GM12878 (cell line): ENCODE results near the gene PERP. TPM values are rescaled to one million over a fixed set of nuclear protein-coding genes. Genes with fewer than 3 reads are reported as not detected.
"Not testable (repeated sequence)": the region's sequence is repeated elsewhere in the genome, so short reads cannot be mapped to it uniquely, and the experiment has no call there.

Experiments used
- ATAC-seq: fragments of 200-7000 bp; cut with Tn5 transposase; 3 replicates; pipeline ENCODE4 v1.9.1; 2020; ENCODE audit warnings: mild to moderate bottlenecking, moderate library complexity
- BruUV-seq: library from RNA; stranded (reverse); fragments of 400-500 nt; replicated peaks from 2 replicates; lab custom pipeline; 2021; lab: Mats Ljungman, UMichigan
- CTCF ChIA-PET: fragments of 300-600 bp; sonication (Branson Sonifier 250); formaldehyde crosslinking; extraction: SDS; loops from one replicate; lab custom pipeline; 2021; ENCODE audit warnings: inconsistent platforms; lab: Yijun Ruan, JAX
- POLR2A ChIA-PET: fragments of 350-600 bp; formaldehyde crosslinking; extraction: SDS; loops from one replicate; lab custom pipeline; 2021; ENCODE audit warnings: inconsistent platforms; lab: Charles Lee
- RAD21 ChIA-PET: fragments of 300-600 bp; sonication (Branson Sonifier 250); formaldehyde crosslinking; loops from one replicate; lab custom pipeline; 2023; ENCODE audit warnings: antibody characterized with exemption; ENCODE audit not compliant: unreplicated experiment; lab: Charles Lee
- SMC1A ChIA-PET: fragments of 300-600 bp; sonication (Branson Sonifier 250); formaldehyde crosslinking; loops from one replicate; lab custom pipeline; 2023; ENCODE audit not compliant: unreplicated experiment, uncharacterized antibody; lab: Charles Lee
- DNase-seq: peaks from one replicate; pipeline ENCODE4 v3.0.0-alpha.2; 2011; ENCODE audit warnings: low read depth, low spot score
- FAIRE-seq: peaks from 3 replicates; lab custom pipeline; 2011; peaks lifted over from hg19 to GRCh38; lab: Jason Lieb, UNC
- H2AFZ ChIP-seq: 2 replicates; pipeline ENCODE4 v1.6.0; 2011; ENCODE audit warnings: low read depth, low read length, control low read depth; ENCODE audit not compliant: control insufficient read depth
- H3K27ac ChIP-seq: 2 replicates; pipeline ENCODE4 v1.5.1; 2011; ENCODE audit warnings: control low read depth; ENCODE audit not compliant: control insufficient read depth, insufficient read depth
- H3K27me3 ChIP-seq, 2 experiments: replicated peaks in 1 of 2; 2 replicates each; pipeline versions ENCODE4 v1.6.0 to v1.6.1; 2011; ENCODE audit warnings: low read length in 1 of 2; ENCODE audit not compliant: control insufficient read depth in 2 of 2, insufficient read depth in 2 of 2
- H3K36me3 ChIP-seq, 2 experiments: 2 replicates each; pipeline ENCODE4 v1.5.1; 2011; ENCODE audit warnings: low read length in 1 of 2; ENCODE audit not compliant: control insufficient read depth in 2 of 2, insufficient read depth in 2 of 2
- H3K4me1 ChIP-seq: 2 replicates; pipeline ENCODE4 v1.6.1; 2011; ENCODE audit warnings: mild to moderate bottlenecking, low read length, moderate library complexity, mixed read lengths; ENCODE audit not compliant: control insufficient read depth, insufficient read depth
- H3K4me2 ChIP-seq: 2 replicates; pipeline ENCODE4 v1.6.0; 2011; ENCODE audit warnings: control low read depth; ENCODE audit not compliant: control insufficient read depth, insufficient read depth
- H3K4me3 ChIP-seq: fragments of 200-600 bp; sonication (generic); 2 replicates; pipeline ENCODE4 v1.5.1; 2016
- H3K79me2 ChIP-seq: 2 replicates; pipeline ENCODE4 v1.6.0; 2011; ENCODE audit warnings: low read length; ENCODE audit not compliant: control insufficient read depth, insufficient read depth
- H3K9ac ChIP-seq: 2 replicates; pipeline ENCODE4 v1.8.0; 2011; ENCODE audit warnings: low read length, control low read depth, mixed read lengths; ENCODE audit not compliant: control insufficient read depth, insufficient read depth
- H3K9me3 ChIP-seq: replicated peaks from 3 replicates; pipeline ENCODE4 v1.5.1; 2011; ENCODE audit warnings: mild to moderate bottlenecking, low read length; ENCODE audit not compliant: control insufficient read depth, insufficient read depth
- H4K20me1 ChIP-seq: 2 replicates; pipeline ENCODE4 v1.6.0; 2011; ENCODE audit not compliant: control insufficient read depth, insufficient read depth
- BCL11A ChIP-seq: IDR thresholded peaks from 2 replicates; pipeline ENCODE4 v1.6.1; 2011; ENCODE audit warnings: low read depth, low read length
- FOXK2 ChIP-seq: fragments of 450-650 bp; IDR thresholded peaks from 2 replicates; pipeline ENCODE4 v1.6.1; 2017; ENCODE audit warnings: mild to moderate bottlenecking, moderate library complexity
- HDAC2 ChIP-seq: fragments of 200-600 bp; sonication (generic); IDR thresholded peaks from 2 replicates; pipeline ENCODE4 v1.6.1; 2017
- HDGF ChIP-seq: fragments of 450-650 bp; IDR thresholded peaks from 2 replicates; pipeline ENCODE4 v1.6.1; 2016; ENCODE audit warnings: antibody characterized with exemption
- MYC ChIP-seq: IDR thresholded peaks from 2 replicates; pipeline ENCODE4 v1.6.1; 2011; ENCODE audit warnings: mild to moderate bottlenecking, low read length, moderate library complexity, inconsistent platforms; ENCODE audit not compliant: insufficient read depth, insufficient replicate concordance, insufficient read length, severe bottlenecking
- RFX5 ChIP-seq: IDR thresholded peaks from 2 replicates; pipeline ENCODE4 v1.6.1; 2011; ENCODE audit warnings: low read depth, low read length, improper control_type of control experiment
- ZBED1 ChIP-seq: IDR thresholded peaks from 2 replicates; pipeline ENCODE4 v1.6.1; 2016; ENCODE audit warnings: borderline replicate concordance
- ZZZ3 ChIP-seq: IDR thresholded peaks from 2 replicates; pipeline ENCODE4 v1.6.1; 2011; ENCODE audit warnings: low read depth; ENCODE audit not compliant: control insufficient read depth, insufficient read length
- WGBS: methylation state at CpG from one replicate; pipeline ENCODE4 v1.1.6; 2016; ENCODE audit warnings: low lambda C conversion rate; ENCODE audit not compliant: insufficient replicate concordance, insufficient coverage; ENCODE audit errors: missing lambda C conversion rate; 5-methylcytosine and 5-hydroxymethylcytosine counted together
- in situ Hi-C: fragments of 300-500 bp; cut with MboI; formaldehyde crosslinking; loops from 9 replicates; pipeline ENCODE4 v1.14.3; 2018; ENCODE audit warnings: mixed read lengths
- intact Hi-C: fragments of 100-400 bp; cut with micrococcal nuclease; formaldehyde crosslinking; loops from one replicate; pipeline ENCODE4 v1.14.2; 2022; ENCODE audit not compliant: unreplicated experiment
- polyA plus RNA-seq, 11 experiments: library from polyadenylated mRNA; depleted of rRNA in 4 of 11; unstranded in 6 of 11; stranded (reverse) in 5 of 11; fragments of >200 nt; fragmentation: Nextera tagmentation in 4 of 11; fragmentation: Illumina TruSeq in 1 of 11; extraction: Ambion mirVana in 4 of 11; extraction: Trizol in 1 of 11; gene quantifications; 1 replicate in 1 of 11; 2 replicates in 10 of 11; pipeline versions ENCODE4 v1.2.1 to v1.2.3, GENCODE V29; 2011 to 2016; ENCODE audit warnings: inconsistent platforms in 2 of 11, missing spikeins in 2 of 11, low read depth in 1 of 11
- total RNA-seq, 4 experiments: library from RNA; depleted of rRNA in 3 of 4; stranded (reverse); fragments of >200 nt in 3 of 4; fragmentation: Illumina TruSeq in 1 of 4; extraction: Trizol in 1 of 4; gene quantifications; 2 replicates each; pipeline versions ENCODE4 v1.2.1 to v1.2.3, GENCODE V29; 2013 to 2021

The PERP gene
- total and polyA plus RNA-seq, 10 of the 15 experiments (the other 5 are each of a cell fraction or from before 2014, with no cell fraction given) = 0.37 to 2.4 (median 0.75) TPM

GRCh38 chr6:138119976-138120375 is 12.8 kb upstream of the PERP start:
- no peak for ATAC-seq
- no peaks in the 10 kb centered on the region for H4K20me1 ChIP-seq
- TF ChIP-seq MYC = no peak
- no peak for TF ChIP-seq HDAC2
- no peak for TF ChIP-seq HDGF
- TF ChIP-seq ZZZ3 = no peak
- no peak for TF ChIP-seq ZBED1
- no peak for TF ChIP-seq RFX5
- no peak for TF ChIP-seq BCL11A
- no peak for TF ChIP-seq FOXK2
- ChIA-PET SMC1A (interaction anchor here (0.6 to 1.1 kb wide), 2 partner anchors 117 to 1493 kb away, joined by 3 read pairs; no protein-coding TSS in a partner anchor), RAD21 (interaction anchor here (0.7 to 1.5 kb wide), 2 partner anchors 290 to 389 kb away, joined by 3 to 6 read pairs; no protein-coding TSS in a partner anchor), POLR2A (no interaction called here), CTCF (interaction anchor here (1.0 to 8.0 kb wide), 3 partner anchors 12 to 468 kb away, joined by 3 to 97 read pairs (median 5); no protein-coding TSS in a partner anchor)
- no peaks in the 10 kb centered on the region for H3K79me2 ChIP-seq
- no peaks in the 10 kb centered on the region for H3K4me1 ChIP-seq
- no peaks in the 10 kb centered on the region for H3K36me3 ChIP-seq
- in situ Hi-C loops (loop anchor here (5.0 to 10.0 kb wide), 4 partner anchors 167 to 637 kb away; no protein-coding TSS in a partner anchor), intact Hi-C loops (loop anchor here (5.0 kb wide), 2 partner anchors 307 to 647 kb away; no protein-coding TSS in a partner anchor)
- no peaks in the 10 kb centered on the region for H3K9me3 ChIP-seq
- peaks cover 0 to 2% of the 10 kb centered on the region in 2 experiments; a peak in 1 of 4 replicates for H3K27me3 ChIP-seq
- H3K27ac ChIP-seq = no peak overlapping the region
- no peak for FAIRE-seq
- no peak overlapping the region for H3K9ac ChIP-seq
- no peak overlapping the region for H2AFZ ChIP-seq
- DNase-seq = no peak
- H3K4me3 ChIP-seq = no peak overlapping the region
- BruUV-seq = no TSS peak
- H3K4me2 ChIP-seq = no peak overlapping the region

- POLR2A ChIA-PET, H3K36me3 ChIP-seq, H3K4me1 ChIP-seq, H2AFZ ChIP-seq, H3K79me2 ChIP-seq, DNase-seq, H3K27ac ChIP-seq, H3K9me3 ChIP-seq, H3K9ac ChIP-seq, H3K4me3 ChIP-seq, FAIRE-seq, ATAC-seq, RAD21 ChIA-PET, H4K20me1 ChIP-seq, H3K27me3 ChIP-seq, H3K4me2 ChIP-seq, BruUV-seq: not testable (repeated sequence)
- intact Hi-C loops (loop anchor here (5.0 kb wide), 2 partner anchors 308 to 648 kb away; no protein-coding TSS in a partner anchor), in situ Hi-C loops (loop anchor here (5.0 to 10.0 kb wide), 4 partner anchors 168 to 638 kb away; no protein-coding TSS in a partner anchor)
- ChIA-PET SMC1A (interaction anchor here (4.8 kb wide), 1 partner anchor 390 kb away, joined by 46 read pairs; no protein-coding TSS in a partner anchor), CTCF (interaction anchor here (0.9 to 8.0 kb wide), 3 partner anchors 390 to 472 kb away, joined by 3 to 97 read pairs (median 3); no protein-coding TSS in a partner anchor)
- 0% methylated on average over 1 of the region's 1 CpG for WGBS
These were observed 12.0 kb upstream of the PERP start for GRCh38 chr6:138119229-138119628.
